OCI-LY1 (cell line): ENCODE measurements around the gene KCNK17.

Source experiments
- H2AFZ ChIP-seq: fragments of 200-600 bp; sonication (generic), shearing (Covaris generic); 2 replicates; pipeline ENCODE4 v1.6.0; 2014; ENCODE audit warnings: antibody characterized with exemption, mild to moderate bottlenecking, low read length
- H3F3A ChIP-seq: fragments of 200-600 bp; sonication (generic), shearing (Covaris generic); 2 replicates; pipeline ENCODE4 v1.6.0; 2014; ENCODE audit warnings: mild to moderate bottlenecking, antibody characterized with exemption, low read length, moderate library complexity; ENCODE audit not compliant: insufficient read depth
- H3K27ac ChIP-seq: fragments of 200-600 bp; sonication (generic); 2 replicates; pipeline ENCODE4 v1.5.1; 2014; ENCODE audit warnings: low read length, mixed run types, mild to moderate bottlenecking, low read depth; ENCODE audit not compliant: poor library complexity, severe bottlenecking
- H3K27me3 ChIP-seq: fragments of 200-600 bp; sonication (generic); 2 replicates; pipeline ENCODE4 v1.6.0; 2014; ENCODE audit warnings: antibody characterized with exemption, mild to moderate bottlenecking, low read length, moderate library complexity; ENCODE audit not compliant: insufficient read depth
- H3K36me3 ChIP-seq: fragments of 200-600 bp; sonication (generic); 2 replicates; pipeline ENCODE4 v1.6.1; 2014; ENCODE audit warnings: mild to moderate bottlenecking, antibody characterized with exemption, low read length, moderate library complexity, mixed read lengths; ENCODE audit not compliant: insufficient read depth
- H3K4me1 ChIP-seq: fragments of 200-600 bp; sonication (generic); 2 replicates; pipeline ENCODE4 v1.5.1; 2014; ENCODE audit warnings: mild to moderate bottlenecking, low read length, moderate library complexity; ENCODE audit not compliant: insufficient read depth, severe bottlenecking
- H3K4me2 ChIP-seq: fragments of 200-600 bp; sonication (generic), shearing (Covaris generic); 2 replicates; pipeline ENCODE4 v1.6.1; 2014; ENCODE audit warnings: low read length
- H3K4me3 ChIP-seq: fragments of 200-600 bp; sonication (generic); 2 replicates; pipeline ENCODE4 v1.5.1; 2014; ENCODE audit warnings: low read length, low read depth, mild to moderate bottlenecking, mixed read lengths; ENCODE audit not compliant: poor library complexity, severe bottlenecking
- H3K79me2 ChIP-seq: fragments of 200-600 bp; shearing (Covaris generic); 2 replicates; pipeline ENCODE4 v1.6.1; 2016; ENCODE audit warnings: mixed run types, low read length, mixed read lengths; ENCODE audit not compliant: insufficient read depth
- H3K9ac ChIP-seq: fragments of 200-600 bp; sonication (generic), shearing (Covaris generic); 2 replicates; pipeline ENCODE4 v1.6.1; 2014; ENCODE audit warnings: mild to moderate bottlenecking, low read length, mixed read lengths
- H3K9me2 ChIP-seq: fragments of 200-600 bp; sonication (generic), shearing (Covaris generic); 2 replicates; pipeline ENCODE4 v1.6.1; 2014; ENCODE audit warnings: low read depth, mild to moderate bottlenecking, low read length, mixed read lengths
- H3K9me3 ChIP-seq: fragments of 200-600 bp; shearing (Covaris generic); 2 replicates; pipeline ENCODE4 v1.6.1; 2014; ENCODE audit warnings: low read length, mixed read lengths
- H4K20me1 ChIP-seq: fragments of 200-600 bp; sonication (generic), shearing (Covaris generic); 2 replicates; pipeline ENCODE4 v1.6.0; 2016; ENCODE audit warnings: mild to moderate bottlenecking, low read length; ENCODE audit not compliant: insufficient read depth
- CTCF ChIP-seq: fragments of 200-600 bp; sonication (generic), shearing (Covaris generic); IDR thresholded peaks from 2 replicates; pipeline ENCODE4 v1.5.1; 2017; ENCODE audit warnings: mild to moderate bottlenecking, antibody characterized with exemption, low read length, moderate library complexity, mixed read lengths
- EZH2 ChIP-seq: fragments of 200-600 bp; sonication (generic), shearing (Covaris generic); IDR thresholded peaks from 2 replicates; pipeline ENCODE4 v1.8.0; 2017; ENCODE audit warnings: borderline replicate concordance, mixed run types, mild to moderate bottlenecking, antibody characterized with exemption, low read length, moderate library complexity, mixed read lengths

Gene KCNK17

GRCh38 chr6:39263303-39264037, 50.7 kb downstream of the KCNK17 start:
- TF ChIP-seq EZH2, result no peak
- no peak for TF ChIP-seq CTCF
- H3K9me2 ChIP-seq, result no peaks in the 10 kb centered on the region
- no peaks in the 10 kb centered on the region for H3F3A ChIP-seq
- no peak overlapping the region for H3K4me2 ChIP-seq
- H3K27ac ChIP-seq, result no peak overlapping the region
- no peaks in the 10 kb centered on the region for H3K36me3 ChIP-seq
- H3K4me3 ChIP-seq, result no peak overlapping the region
- no peaks in the 10 kb centered on the region for H3K4me1 ChIP-seq
- H3K9me3 ChIP-seq, result no peaks in the 10 kb centered on the region
- no peaks in the 10 kb centered on the region for H3K27me3 ChIP-seq
- H3K79me2 ChIP-seq, result no peaks in the 10 kb centered on the region
- H2AFZ ChIP-seq, result no peak overlapping the region
- no peak overlapping the region for H3K9ac ChIP-seq
- no peaks in the 10 kb centered on the region for H4K20me1 ChIP-seq

GRCh38 chr6:39261751-39262150, 52.5 kb downstream of the KCNK17 start:
- no peak overlapping the region for H3K4me3 ChIP-seq
- H2AFZ ChIP-seq, result no peak overlapping the region
- no peak overlapping the region for H3K4me2 ChIP-seq
- H3K4me1 ChIP-seq, result no peaks in the 10 kb centered on the region
- H3K9ac ChIP-seq, result no peak overlapping the region
- H3K79me2 ChIP-seq, result no peaks in the 10 kb centered on the region
- H4K20me1 ChIP-seq, result no peaks in the 10 kb centered on the region
- H3K9me2 ChIP-seq, result no peaks in the 10 kb centered on the region
- no peak for TF ChIP-seq EZH2
- TF ChIP-seq CTCF, result no peak
- H3K27me3 ChIP-seq, result no peaks in the 10 kb centered on the region
- H3F3A ChIP-seq, result no peaks in the 10 kb centered on the region
- H3K27ac ChIP-seq, result no peak overlapping the region
- H3K9me3 ChIP-seq, result no peaks in the 10 kb centered on the region
- no peaks in the 10 kb centered on the region for H3K36me3 ChIP-seq

GRCh38 chr6:39260953-39261352, 53.3 kb downstream of the KCNK17 start:
- H3K27ac ChIP-seq, result no peak overlapping the region
- no peaks in the 10 kb centered on the region for H3K79me2 ChIP-seq
- H4K20me1 ChIP-seq, result no peaks in the 10 kb centered on the region
- no peak overlapping the region for H3K4me3 ChIP-seq
- no peaks in the 10 kb centered on the region for H3K9me2 ChIP-seq
- no peaks in the 10 kb centered on the region for H3K27me3 ChIP-seq
- H3K36me3 ChIP-seq, result no peaks in the 10 kb centered on the region
- TF ChIP-seq EZH2 (no peak), CTCF (no peak)
- no peaks in the 10 kb centered on the region for H3K4me1 ChIP-seq
- no peak overlapping the region for H2AFZ ChIP-seq
- H3K4me2 ChIP-seq, result no peak overlapping the region
- H3F3A ChIP-seq, result no peaks in the 10 kb centered on the region
- H3K9me3 ChIP-seq, result no peaks in the 10 kb centered on the region
- no peak overlapping the region for H3K9ac ChIP-seq
